Measurements from ENCODE around the gene RSPH6A. TPM values are rescaled to one million over a fixed set of nuclear protein-coding genes. Genes with fewer than 3 reads are reported as not detected.

RSPH6A gene
- total RNA-seq, 2 donors from 2014 or later, result not detected

DNA sequence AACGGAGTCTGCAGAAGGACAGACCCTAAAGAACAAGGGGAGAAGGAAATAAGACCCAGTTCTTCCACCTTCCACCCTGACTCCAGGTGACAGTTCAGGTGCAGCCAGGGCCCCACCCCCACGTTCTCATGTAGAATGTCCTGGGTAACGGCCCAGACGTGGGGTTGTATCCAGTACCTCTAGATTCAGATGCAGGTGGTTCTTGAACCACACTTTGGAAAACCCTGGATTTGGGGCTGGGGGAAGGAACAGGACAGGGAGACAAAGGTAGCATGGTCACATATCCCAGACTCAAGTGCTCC lies 35.0 kb downstream of the RSPH6A start:
- TF ChIP-seq, protein P1, sequence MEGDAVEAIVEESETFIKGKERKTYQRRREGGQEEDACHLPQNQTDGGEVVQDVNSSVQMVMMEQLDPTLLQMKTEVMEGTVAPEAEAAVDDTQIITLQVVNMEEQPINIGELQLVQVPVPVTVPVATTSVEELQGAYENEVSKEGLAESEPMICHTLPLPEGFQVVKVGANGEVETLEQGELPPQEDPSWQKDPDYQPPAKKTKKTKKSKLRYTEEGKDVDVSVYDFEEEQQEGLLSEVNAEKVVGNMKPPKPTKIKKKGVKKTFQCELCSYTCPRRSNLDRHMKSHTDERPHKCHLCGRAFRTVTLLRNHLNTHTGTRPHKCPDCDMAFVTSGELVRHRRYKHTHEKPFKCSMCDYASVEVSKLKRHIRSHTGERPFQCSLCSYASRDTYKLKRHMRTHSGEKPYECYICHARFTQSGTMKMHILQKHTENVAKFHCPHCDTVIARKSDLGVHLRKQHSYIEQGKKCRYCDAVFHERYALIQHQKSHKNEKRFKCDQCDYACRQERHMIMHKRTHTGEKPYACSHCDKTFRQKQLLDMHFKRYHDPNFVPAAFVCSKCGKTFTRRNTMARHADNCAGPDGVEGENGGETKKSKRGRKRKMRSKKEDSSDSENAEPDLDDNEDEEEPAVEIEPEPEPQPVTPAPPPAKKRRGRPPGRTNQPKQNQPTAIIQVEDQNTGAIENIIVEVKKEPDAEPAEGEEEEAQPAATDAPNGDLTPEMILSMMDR (IDR thresholded peaks at IDR 0.05), result no peak

DNA sequence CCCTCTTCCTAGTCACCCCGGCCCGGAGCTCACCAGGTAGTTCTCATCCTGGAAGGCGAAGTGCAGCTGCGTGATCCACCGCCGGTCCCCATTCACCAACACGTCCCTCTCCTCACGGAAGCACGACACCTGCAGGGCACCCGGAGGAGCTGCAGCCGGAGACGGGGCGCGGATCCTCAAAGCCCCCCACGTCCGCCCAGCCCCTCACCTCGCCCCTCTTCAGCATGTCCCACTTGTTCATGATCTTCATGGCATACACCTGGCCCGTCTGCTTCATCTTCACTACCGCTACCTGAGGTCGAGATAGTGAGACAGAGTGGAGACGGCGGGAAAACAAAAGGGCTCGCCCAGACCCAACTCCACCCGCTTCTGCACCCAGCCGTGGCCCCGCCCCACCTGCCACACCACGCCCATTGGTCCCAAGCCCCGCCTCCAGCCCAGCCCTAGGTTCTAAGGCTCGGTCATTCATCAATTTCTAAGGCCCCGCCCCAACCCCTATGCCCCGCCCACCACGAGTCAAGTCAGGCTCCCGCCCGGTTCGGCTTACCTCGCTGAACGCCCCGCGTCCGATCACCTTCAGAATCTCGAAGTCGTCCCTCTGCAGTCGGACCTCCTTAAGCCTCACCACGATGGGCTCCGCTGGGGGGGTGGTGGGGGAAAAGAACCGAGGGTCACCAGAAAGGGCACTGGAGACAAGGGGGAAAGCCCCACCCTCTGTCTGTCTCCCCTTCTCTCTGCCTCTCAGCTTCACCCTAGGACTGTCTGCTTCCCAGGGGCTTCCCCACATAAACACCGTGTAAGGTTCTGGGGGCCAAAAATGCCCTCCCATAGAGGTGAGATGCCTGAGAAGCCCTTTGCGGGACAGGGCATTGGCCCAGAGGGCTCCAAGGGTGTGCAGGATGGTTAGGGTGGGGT lies 35.6 kb downstream of the RSPH6A start:
- peak; percentile 70 for DNase-seq (ENCODE audit: low spot score)
- Histone ChIP-seq H3K4me3 (peak overlapping the region; percentile 91), H3K27me3 (replicated peaks; ENCODE audit: insufficient read depth) (no peaks in the 10 kb centered on the region), H3K36me3 (peaks cover 32% of the 10 kb centered on the region), H3K4me1 (ENCODE audit: control insufficient read depth in 1 of 2, low read depth in 2 of 2) (peaks cover 14 to 35% of the 10 kb centered on the region in 2 donors), H3K27ac (peak overlapping the region; percentile 97 to 98), H3K9me3 (no peaks in the 10 kb centered on the region)
- ATAC-seq (ENCODE audit: insufficient number of reproducible peaks, low FRiP score, low read depth), result no peak
- TF ChIP-seq, protein P1 (IDR thresholded peaks at IDR 0.05), result peak; percentile 34

More for the DNA sequence above, 35.0 kb downstream of the RSPH6A start:
- Histone ChIP-seq H3K27me3 (replicated peaks; ENCODE audit: insufficient read depth) (no peaks in the 10 kb centered on the region), H3K9me3 (no peaks in the 10 kb centered on the region), H3K4me1 (ENCODE audit: control insufficient read depth in 1 of 2, low read depth in 2 of 2) (peaks cover 20 to 41% of the 10 kb centered on the region in 2 donors), H3K27ac (peak overlapping the region; percentile 97 to 98), H3K4me3 (peak overlapping the region; percentile 91), H3K36me3 (peaks cover 28% of the 10 kb centered on the region)
- ATAC-seq (ENCODE audit: insufficient number of reproducible peaks, low FRiP score, low read depth) (no peak), DNase-seq (ENCODE audit: low spot score) (no peak)

DNA sequence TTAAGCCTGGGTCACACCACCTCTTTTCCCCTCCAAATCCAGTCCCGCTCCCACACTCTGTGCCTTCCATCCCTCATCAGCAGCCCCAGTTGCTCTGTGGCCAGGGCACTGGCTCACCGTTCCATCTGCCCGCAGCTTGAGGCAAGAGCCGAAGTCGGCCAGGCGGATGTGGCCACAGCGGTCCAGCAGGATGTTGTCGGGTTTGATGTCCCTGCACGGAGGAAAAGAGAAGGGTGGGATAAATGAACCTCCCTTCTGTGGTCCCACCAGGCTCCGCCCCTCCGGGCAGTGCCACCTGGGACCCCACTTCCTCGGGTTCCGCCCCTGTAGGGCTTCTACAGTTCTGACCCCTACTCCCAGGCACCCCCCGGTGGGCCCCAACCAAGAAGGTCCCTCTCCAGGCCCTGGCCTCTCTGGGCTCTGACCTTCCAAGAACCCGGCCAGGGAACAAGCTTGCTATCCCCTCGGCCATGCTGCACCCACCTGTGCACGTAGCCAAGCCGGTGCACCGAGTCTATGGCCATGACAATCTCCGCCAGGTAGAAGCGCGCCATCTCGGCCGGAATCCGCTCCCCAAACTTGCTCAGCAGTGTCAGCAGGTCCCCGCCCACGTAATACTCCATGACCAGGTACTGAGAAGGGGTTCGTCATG lies 37.0 kb downstream of the RSPH6A start:
- TF ChIP-seq, protein P1 (IDR thresholded peaks at IDR 0.05), result no peak
- Histone ChIP-seq H3K9me3 (no peaks in the 10 kb centered on the region), H3K27me3 (replicated peaks; ENCODE audit: insufficient read depth) (no peaks in the 10 kb centered on the region), H3K36me3 (peaks cover 35% of the 10 kb centered on the region), H3K4me3 (no peak overlapping the region), H3K4me1 (ENCODE audit: control insufficient read depth in 1 of 2, low read depth in 2 of 2) (peaks cover 6 to 22% of the 10 kb centered on the region in 2 donors), H3K27ac (peak overlapping the region in 1 of 2 donors; percentile 54)
- DNase-seq (ENCODE audit: low spot score) (no peak), ATAC-seq (ENCODE audit: insufficient number of reproducible peaks, low FRiP score, low read depth) (no peak)

DNA sequence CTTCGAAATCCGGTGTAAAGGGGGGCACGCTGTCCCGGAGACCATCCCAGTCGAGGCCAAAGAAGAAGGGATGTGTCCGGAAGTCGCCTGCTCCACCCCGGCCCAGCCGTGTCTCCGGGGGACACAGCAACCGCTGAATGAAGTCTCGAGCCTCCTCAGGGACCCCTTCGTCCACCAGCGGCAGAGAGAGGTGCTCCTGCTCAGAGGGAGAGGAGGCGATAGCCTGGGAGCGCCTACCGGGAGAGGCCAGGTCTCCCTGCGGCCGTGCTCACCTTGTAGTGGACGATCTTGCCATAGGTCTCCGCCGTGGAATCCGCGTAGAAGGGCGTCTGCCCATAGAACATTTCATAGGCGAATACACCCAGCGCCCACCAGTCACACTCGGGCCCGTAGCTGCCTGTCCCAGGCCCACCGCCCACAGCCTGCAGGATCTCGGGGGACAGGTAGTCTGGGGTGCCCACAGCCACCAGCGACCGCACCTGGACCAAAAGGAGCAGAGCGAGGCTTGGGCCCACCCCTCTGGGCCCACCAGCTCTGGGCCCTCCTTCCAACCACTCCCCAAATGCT lies 37.6 kb downstream of the RSPH6A start:
- Histone ChIP-seq H3K9me3 (no peaks in the 10 kb centered on the region), H3K36me3 (peaks cover 42% of the 10 kb centered on the region), H3K4me1 (ENCODE audit: control insufficient read depth in 1 of 2, low read depth in 2 of 2) (peaks cover 6 to 20% of the 10 kb centered on the region in 2 donors), H3K4me3 (no peak overlapping the region), H3K27me3 (replicated peaks; ENCODE audit: insufficient read depth) (no peaks in the 10 kb centered on the region), H3K27ac (no peak overlapping the region)
- TF ChIP-seq, protein P1 (IDR thresholded peaks at IDR 0.05), result no peak
- ATAC-seq (ENCODE audit: insufficient number of reproducible peaks, low FRiP score, low read depth) (no peak), DNase-seq (ENCODE audit: low spot score) (no peak)

DNA sequence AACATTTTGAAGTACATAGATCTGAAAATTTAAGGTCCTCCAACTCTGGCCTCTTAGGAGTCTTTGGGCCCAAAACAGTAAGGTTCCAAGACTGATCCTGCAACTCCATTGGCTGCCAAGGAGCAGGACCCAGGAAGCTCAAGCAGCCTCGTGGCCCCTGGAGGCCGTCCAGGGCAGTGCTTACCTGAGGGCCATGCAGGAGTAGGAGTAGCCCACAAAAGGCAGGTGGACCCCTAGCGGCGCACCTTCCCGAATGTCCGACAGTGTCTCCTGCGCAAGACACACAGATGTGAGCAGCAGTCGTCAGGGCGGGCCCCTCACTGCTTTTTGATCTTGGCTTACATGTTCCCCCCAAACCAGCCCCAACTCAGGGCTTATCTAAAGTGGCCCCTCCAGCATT lies 40.3 kb downstream of the RSPH6A start:
- Histone ChIP-seq H3K9me3 (no peaks in the 10 kb centered on the region), H3K4me1 (ENCODE audit: control insufficient read depth in 1 of 2, low read depth in 2 of 2) (peaks cover 2 to 16% of the 10 kb centered on the region in 2 donors), H3K27ac (no peak overlapping the region), H3K4me3 (no peak overlapping the region), H3K36me3 (peaks cover 53% of the 10 kb centered on the region), H3K27me3 (replicated peaks; ENCODE audit: insufficient read depth) (no peaks in the 10 kb centered on the region)
- TF ChIP-seq, protein P1 (IDR thresholded peaks at IDR 0.05), result no peak
- ATAC-seq (ENCODE audit: insufficient number of reproducible peaks, low FRiP score, low read depth), result no peak
- DNase-seq (ENCODE audit: low spot score), result no peak
